K562 (cell line): ENCODE measurements around the gene TMEM121. TPM values are rescaled to one million over a fixed set of nuclear protein-coding genes. Genes with fewer than 3 reads are reported as not detected.
A peak's percentile ranks its signal among the peaks of the same experiment; 100 is the strongest.

Experiments used
- ATAC-seq: fragments of 200-7000 bp; cut with Tn5 transposase; 3 replicates; pipeline ENCODE4 v1.9.1; 2020; ENCODE audit warnings: moderate library complexity
- BruUV-seq: library from RNA; stranded (reverse); fragments of 400-500 nt; replicated peaks from 2 replicates; lab custom pipeline; 2021; lab: Mats Ljungman, UMichigan
- CTCF ChIA-PET: fragments of 300-600 bp; formaldehyde crosslinking; extraction: SDS; loops from one replicate; lab custom pipeline; 2021; ENCODE audit warnings: low intra/inter-chr PET ratio; lab: Yijun Ruan, JAX
- POLR2A ChIA-PET: fragments of 300-600, 350-650 bp; sonication (Branson Sonifier 250); formaldehyde crosslinking; extraction: SDS; loops from one replicate; lab custom pipeline; 2021; ENCODE audit warnings: antibody characterized with exemption, inconsistent platforms; lab: Yijun Ruan, JAX
- DNase-seq, 4 experiments: peaks; one replicate each; pipeline versions ENCODE4 v3.0.0 to v3.0.0-alpha.2; 2011 to 2018; ENCODE audit warnings: low spot score in 3 of 4, mixed read lengths in 3 of 4; ENCODE audit errors: extremely low read depth in 1 of 4
- FAIRE-seq: peaks from 2 replicates; lab custom pipeline; 2011; peaks lifted over from hg19 to GRCh38; lab: Jason Lieb, UNC
- H2AFZ ChIP-seq: 2 replicates; pipeline ENCODE4 v1.6.0; 2011; ENCODE audit warnings: low read depth, low read length, control low read depth, inconsistent platforms
- H3K27ac ChIP-seq: fragments of 200-600 bp; 3 replicates; pipeline ENCODE4 v1.8.0; 2011; ENCODE audit warnings: low read depth, mild to moderate bottlenecking, control low read depth, inconsistent platforms, low read length, moderate library complexity, mixed read lengths; ENCODE audit errors: extremely low read depth
- H3K27me3 ChIP-seq, 2 experiments: fragments of 300-600 bp in 1 of 2; 2 replicates in 1 of 2; 3 replicates in 1 of 2; pipeline versions ENCODE4 v1.6.0 to v1.8.0; 2011; ENCODE audit warnings: inconsistent platforms in 2 of 2, low read length in 2 of 2, mild to moderate bottlenecking in 1 of 2, mixed read lengths in 1 of 2, moderate library complexity in 1 of 2; ENCODE audit not compliant: control insufficient read depth in 2 of 2, insufficient read depth in 2 of 2
- H3K36me3 ChIP-seq: fragments of 300-600 bp; 3 replicates; pipeline ENCODE4 v1.8.0; 2011; ENCODE audit warnings: mild to moderate bottlenecking, low read length, inconsistent platforms; ENCODE audit not compliant: control insufficient read depth, insufficient read depth
- H3K4me1 ChIP-seq, 2 experiments: fragments of 200-600 bp in 1 of 2; replicated peaks in 1 of 2; 2 replicates in 1 of 2; 3 replicates in 1 of 2; pipeline versions ENCODE4 v1.5.1 to v1.8.0; 2011; ENCODE audit warnings: inconsistent platforms in 2 of 2, low read length in 2 of 2, mild to moderate bottlenecking in 1 of 2, mixed read lengths in 1 of 2, moderate library complexity in 1 of 2; ENCODE audit not compliant: control insufficient read depth in 2 of 2, insufficient read depth in 2 of 2
- H3K4me2 ChIP-seq: 2 replicates; pipeline ENCODE4 v1.6.1; 2011; ENCODE audit warnings: low read length, control low read depth, inconsistent platforms, mixed read lengths; ENCODE audit not compliant: insufficient read depth
- H3K4me3 ChIP-seq: fragments of 200-600 bp; sonication (generic), shearing (Covaris generic); 2 replicates; pipeline ENCODE4 v1.5.1; 2016; ENCODE audit warnings: control low read depth, inconsistent platforms
- H3K79me2 ChIP-seq: fragments of 200-600 bp; 3 replicates; pipeline ENCODE4 v1.8.0; 2011; ENCODE audit warnings: low read length, inconsistent platforms; ENCODE audit not compliant: control insufficient read depth, insufficient read depth
- H3K9ac ChIP-seq, 2 experiments: 2 replicates each; pipeline versions ENCODE4 v1.6.0 to v1.6.1; 2011; ENCODE audit warnings: low read depth in 2 of 2, low read length in 2 of 2, control low read depth in 1 of 2, inconsistent platforms in 1 of 2, mild to moderate bottlenecking in 1 of 2, mixed read lengths in 1 of 2; ENCODE audit not compliant: insufficient read depth in 1 of 2
- H3K9me1 ChIP-seq: one replicate; pipeline ENCODE4 v1.6.0; 2011; ENCODE audit warnings: inconsistent platforms, mild to moderate bottlenecking, low read length, moderate library complexity; ENCODE audit not compliant: control insufficient read depth, insufficient read depth
- H3K9me3 ChIP-seq: replicated peaks from 2 replicates; pipeline ENCODE4 v1.5.1; 2011; ENCODE audit warnings: low read depth, low read length, inconsistent platforms; ENCODE audit not compliant: control insufficient read depth, insufficient read depth
- H4K20me1 ChIP-seq: replicated peaks from 2 replicates; pipeline ENCODE4 v1.6.1; 2011; ENCODE audit warnings: low read length, inconsistent platforms, mixed read lengths; ENCODE audit not compliant: control insufficient read depth, insufficient read depth
- POLR2G ChIP-seq: fragments of 200-400 bp; formaldehyde crosslinking; IDR thresholded peaks from 2 replicates; pipeline ENCODE4 v1.6.1; 2017; ENCODE audit warnings: low read depth, mild to moderate bottlenecking, antibody characterized with exemption, low read length, moderate library complexity
- RCOR1 ChIP-seq, 2 experiments: IDR thresholded peaks; 2 replicates each; pipeline ENCODE4 v1.6.1; 2012; ENCODE audit warnings: low read depth in 2 of 2, low read length in 2 of 2, borderline replicate concordance in 1 of 2, improper control_type of control experiment in 1 of 2
- WGBS: fragments of 100-300 bp; shearing (Covaris generic); methylation state at CpG from one replicate; pipeline ENCODE4 v1.1.6; 2016; ENCODE audit warnings: low coverage, mixed read lengths; ENCODE audit not compliant: insufficient coverage; ENCODE audit errors: missing lambda C conversion rate; 5-methylcytosine and 5-hydroxymethylcytosine counted together
- in situ Hi-C: fragments of 300-500 bp; cut with MboI; formaldehyde crosslinking; loops from 4 replicates; pipeline ENCODE4 v1.15.0; 2018; ENCODE audit warnings: inconsistent platforms, mixed read lengths
- intact Hi-C: fragments of 100-400 bp; cut with micrococcal nuclease; formaldehyde crosslinking; loops from 2 replicates; pipeline ENCODE4 v1.14.2; 2022
- polyA plus RNA-seq, 8 experiments: library from polyadenylated mRNA; depleted of rRNA in 4 of 8; stranded (reverse) in 5 of 8; unstranded in 3 of 8; fragments of >200 nt; fragmentation: Nextera tagmentation in 2 of 8; fragmentation: Illumina TruSeq in 1 of 8; extraction: Ambion mirVana in 2 of 8; extraction: Trizol in 1 of 8; gene quantifications; 2 replicates each; pipeline versions ENCODE4 v1.2.1 to v1.2.3, GENCODE V29; 2011 to 2014; ENCODE audit warnings: inconsistent platforms in 1 of 8, missing spikeins in 1 of 8
- total RNA-seq, 7 experiments: library from RNA; depleted of rRNA in 6 of 7; stranded (reverse); fragments of >200 nt in 6 of 7; fragmentation: Illumina TruSeq in 2 of 7; extraction: Trizol in 2 of 7; gene quantifications; 2 replicates each; pipeline versions ENCODE4 v1.2.1 to v1.2.3, GENCODE V29; 2011 to 2021; ENCODE audit warnings: low replicate concordance in 1 of 7

TMEM121 gene
- total and polyA plus RNA-seq, 9 of the 15 experiments (the other 6 are each of a cell fraction or from before 2014, with no cell fraction given), result 0.31 to 0.36 TPM; not detected in 7

DNA sequence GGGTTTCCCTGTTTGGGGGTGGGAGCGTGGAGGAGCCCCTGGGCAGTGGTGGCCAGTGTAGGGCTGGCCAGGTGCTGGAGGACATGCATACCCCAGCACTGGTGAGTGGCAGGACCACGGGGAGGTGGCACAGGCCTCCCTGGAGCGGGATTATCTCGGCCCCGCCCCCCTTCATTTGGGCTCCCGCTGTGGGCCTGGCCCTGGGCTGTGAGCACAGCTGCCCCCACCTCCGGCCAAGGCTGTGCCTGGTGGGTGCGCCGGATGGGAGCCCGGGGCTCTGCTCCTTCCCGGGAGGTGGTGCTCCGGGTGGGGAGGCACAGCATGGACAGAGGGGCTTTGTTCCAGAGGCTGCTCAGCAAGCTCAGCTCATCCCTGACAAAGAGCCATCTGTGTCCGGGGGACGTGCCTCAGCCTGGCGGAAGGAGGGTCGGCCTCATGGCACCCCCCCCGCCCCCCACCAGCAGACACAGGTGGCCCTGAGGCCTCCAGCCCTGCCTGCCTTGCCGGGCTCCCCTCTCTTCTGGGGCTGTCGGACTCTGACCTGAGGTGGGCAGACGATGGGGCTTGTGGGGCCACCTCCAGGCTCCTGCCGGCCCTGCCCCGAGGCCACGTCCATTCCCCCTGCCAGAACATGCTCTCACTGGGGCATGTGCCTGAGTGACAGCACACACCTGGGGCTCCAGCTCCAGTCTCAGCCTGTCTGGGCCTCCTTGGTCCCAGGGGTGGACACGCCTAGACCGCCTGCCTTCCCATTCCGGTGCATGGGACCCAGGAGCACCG, 26.9 kb upstream of the TMEM121 start:
- Histone ChIP-seq H3K27ac (no peak overlapping the region), H3K9me3 (no peaks in the 10 kb centered on the region), H3K4me1 (peaks cover 0 to 57% of the 10 kb centered on the region in 2 experiments; a peak in 2 of 5 replicates), H3K9ac (peak overlapping the region in 1 of 2 experiments; percentile 55; a peak in 2 of 4 replicates), H3K4me2 (no peak overlapping the region), H3K36me3 (no peaks in the 10 kb centered on the region), H3K27me3 (no peaks in the 10 kb centered on the region; a peak in 1 of 5 replicates), H2AFZ (no peak overlapping the region), H3K79me2 (no peaks in the 10 kb centered on the region), H3K4me3 (no peak overlapping the region), H3K9me1 (no peaks in the 10 kb centered on the region), H4K20me1 (no peaks in the 10 kb centered on the region)
- BruUV-seq, result no TSS peak
- WGBS, result 70% methylated on average over 7 of the region's 27 CpGs
- DNase-seq (no peak), FAIRE-seq (no peak), ATAC-seq (no peak; the same call in 2 of the 3 replicates)
- TF ChIP-seq RCOR1 (IDR thresholded peaks at IDR 0.05; ENCODE audit: borderline replicate concordance in 1 of 2, low read depth in 2 of 2, low read length in 2 of 2) (no peak), POLR2G (peak; percentile 62)
- CTCF ChIA-PET, result no interaction called here
- intact Hi-C loops, result no loop called here
- in situ Hi-C loops, result no loop called here
- POLR2A ChIA-PET, result interaction anchor here (3.1 kb wide), 1 partner anchor 7 kb away, joined by 15 read pairs; no protein-coding TSS in a partner anchor
